Measurements from ENCODE around the gene PRRG4.

- TF ChIP-seq CTCF (IDR thresholded peaks at IDR 0.05) (no peak), EP300 (IDR thresholded peaks at IDR 0.05) (no peak), POLR2A (IDR thresholded peaks at IDR 0.05) (no peak)
Measured at GRCh38 chr11:32833921-32834320, 4.2 kb downstream of the PRRG4 start.

All from gastroesophageal sphincter (tissue), 3 donors.